GM12878 (cell line): ENCODE data around the gene JAGN1. TPM values are rescaled to one million over a fixed set of nuclear protein-coding genes. Genes with fewer than 3 reads are reported as not detected.

Source experiments
- ATAC-seq: fragments of 200-7000 bp; cut with Tn5 transposase; 3 replicates; pipeline ENCODE4 v1.9.1; 2020; ENCODE audit warnings: mild to moderate bottlenecking, moderate library complexity
- BruUV-seq: library from RNA; stranded (reverse); fragments of 400-500 nt; replicated peaks from 2 replicates; lab custom pipeline; 2021; lab: Mats Ljungman, UMichigan
- CTCF ChIA-PET: fragments of 300-600 bp; sonication (Branson Sonifier 250); formaldehyde crosslinking; extraction: SDS; loops from one replicate; lab custom pipeline; 2021; ENCODE audit warnings: inconsistent platforms; lab: Yijun Ruan, JAX
- POLR2A ChIA-PET: fragments of 350-600 bp; formaldehyde crosslinking; extraction: SDS; loops from one replicate; lab custom pipeline; 2021; ENCODE audit warnings: inconsistent platforms; lab: Charles Lee
- RAD21 ChIA-PET: fragments of 300-600 bp; sonication (Branson Sonifier 250); formaldehyde crosslinking; loops from one replicate; lab custom pipeline; 2023; ENCODE audit warnings: antibody characterized with exemption; ENCODE audit not compliant: unreplicated experiment; lab: Charles Lee
- SMC1A ChIA-PET: fragments of 300-600 bp; sonication (Branson Sonifier 250); formaldehyde crosslinking; loops from one replicate; lab custom pipeline; 2023; ENCODE audit not compliant: unreplicated experiment, uncharacterized antibody; lab: Charles Lee
- DNase-seq: peaks from one replicate; pipeline ENCODE4 v3.0.0-alpha.2; 2011; ENCODE audit warnings: low read depth, low spot score
- FAIRE-seq: peaks from 3 replicates; lab custom pipeline; 2011; peaks lifted over from hg19 to GRCh38; lab: Jason Lieb, UNC
- H2AFZ ChIP-seq: 2 replicates; pipeline ENCODE4 v1.6.0; 2011; ENCODE audit warnings: low read depth, low read length, control low read depth; ENCODE audit not compliant: control insufficient read depth
- H3K27ac ChIP-seq: 2 replicates; pipeline ENCODE4 v1.5.1; 2011; ENCODE audit warnings: control low read depth; ENCODE audit not compliant: control insufficient read depth, insufficient read depth
- H3K27me3 ChIP-seq, 2 experiments: replicated peaks in 1 of 2; 2 replicates each; pipeline versions ENCODE4 v1.6.0 to v1.6.1; 2011; ENCODE audit warnings: low read length in 1 of 2; ENCODE audit not compliant: control insufficient read depth in 2 of 2, insufficient read depth in 2 of 2
- H3K36me3 ChIP-seq, 2 experiments: 2 replicates each; pipeline ENCODE4 v1.5.1; 2011; ENCODE audit warnings: low read length in 1 of 2; ENCODE audit not compliant: control insufficient read depth in 2 of 2, insufficient read depth in 2 of 2
- H3K4me1 ChIP-seq: 2 replicates; pipeline ENCODE4 v1.6.1; 2011; ENCODE audit warnings: mild to moderate bottlenecking, low read length, moderate library complexity, mixed read lengths; ENCODE audit not compliant: control insufficient read depth, insufficient read depth
- H3K4me2 ChIP-seq: 2 replicates; pipeline ENCODE4 v1.6.0; 2011; ENCODE audit warnings: control low read depth; ENCODE audit not compliant: control insufficient read depth, insufficient read depth
- H3K4me3 ChIP-seq: fragments of 200-600 bp; sonication (generic); 2 replicates; pipeline ENCODE4 v1.5.1; 2016
- H3K79me2 ChIP-seq: 2 replicates; pipeline ENCODE4 v1.6.0; 2011; ENCODE audit warnings: low read length; ENCODE audit not compliant: control insufficient read depth, insufficient read depth
- H3K9ac ChIP-seq: 2 replicates; pipeline ENCODE4 v1.8.0; 2011; ENCODE audit warnings: low read length, control low read depth, mixed read lengths; ENCODE audit not compliant: control insufficient read depth, insufficient read depth
- H3K9me3 ChIP-seq: replicated peaks from 3 replicates; pipeline ENCODE4 v1.5.1; 2011; ENCODE audit warnings: mild to moderate bottlenecking, low read length; ENCODE audit not compliant: control insufficient read depth, insufficient read depth
- H4K20me1 ChIP-seq: 2 replicates; pipeline ENCODE4 v1.6.0; 2011; ENCODE audit not compliant: control insufficient read depth, insufficient read depth
- ATF2 ChIP-seq: IDR thresholded peaks from 2 replicates; pipeline ENCODE4 v1.6.1; 2012; ENCODE audit warnings: low read length, inconsistent platforms
- BRCA1 ChIP-seq: IDR thresholded peaks from 2 replicates; pipeline ENCODE4 v1.6.1; 2011; ENCODE audit warnings: low read depth, low read length, improper control_type of control experiment
- CEBPZ ChIP-seq: fragments of 150-350 bp; IDR thresholded peaks from 2 replicates; pipeline ENCODE4 v1.6.1; 2016; ENCODE audit warnings: low read depth, low read length
- CHD4 ChIP-seq: fragments of 200-600 bp; sonication (generic); IDR thresholded peaks from 2 replicates; pipeline ENCODE4 v1.6.1; 2016; ENCODE audit warnings: mild to moderate bottlenecking
- EGR1 ChIP-seq, 2 experiments: IDR thresholded peaks; 1 replicate in 1 of 2; 2 replicates in 1 of 2; pipeline ENCODE4 v1.6.1; 2011 to 2012; ENCODE audit warnings: low read depth in 2 of 2, low read length in 2 of 2, borderline replicate concordance in 1 of 2, mild to moderate bottlenecking in 1 of 2, moderate library complexity in 1 of 2
- MYC ChIP-seq: IDR thresholded peaks from 2 replicates; pipeline ENCODE4 v1.6.1; 2011; ENCODE audit warnings: mild to moderate bottlenecking, low read length, moderate library complexity, inconsistent platforms; ENCODE audit not compliant: insufficient read depth, insufficient replicate concordance, insufficient read length, severe bottlenecking
- NFYA ChIP-seq: IDR thresholded peaks from 2 replicates; pipeline ENCODE4 v1.6.1; 2011; ENCODE audit warnings: low read depth, mild to moderate bottlenecking, low read length, improper control_type of control experiment, borderline replicate concordance
- NRF1 ChIP-seq: conservative IDR thresholded peaks from 2 replicates; pipeline ENCODE4 v1.6.1; 2011; ENCODE audit warnings: mild to moderate bottlenecking, low read depth, low read length, improper control_type of control experiment
- SMAD5 ChIP-seq: IDR thresholded peaks from 2 replicates; pipeline ENCODE4 v1.6.1; 2016; ENCODE audit warnings: antibody characterized with exemption, low read depth
- STAT3 ChIP-seq: IDR thresholded peaks from 2 replicates; pipeline ENCODE4 v1.6.1; 2011; ENCODE audit warnings: low read depth, low read length, improper control_type of control experiment
- ZNF384 ChIP-seq: IDR thresholded peaks from 2 replicates; pipeline ENCODE4 v1.6.1; 2012; ENCODE audit warnings: low read depth, mild to moderate bottlenecking, low read length, improper control_type of control experiment, borderline replicate concordance
- WGBS: methylation state at CpG from one replicate; pipeline ENCODE4 v1.1.6; 2016; ENCODE audit warnings: low lambda C conversion rate; ENCODE audit not compliant: insufficient replicate concordance, insufficient coverage; ENCODE audit errors: missing lambda C conversion rate; 5-methylcytosine and 5-hydroxymethylcytosine counted together
- in situ Hi-C: fragments of 300-500 bp; cut with MboI; formaldehyde crosslinking; loops from 9 replicates; pipeline ENCODE4 v1.14.3; 2018; ENCODE audit warnings: mixed read lengths
- intact Hi-C: fragments of 100-400 bp; cut with micrococcal nuclease; formaldehyde crosslinking; loops from one replicate; pipeline ENCODE4 v1.14.2; 2022; ENCODE audit not compliant: unreplicated experiment
- polyA plus RNA-seq, 11 experiments: library from polyadenylated mRNA; depleted of rRNA in 4 of 11; unstranded in 6 of 11; stranded (reverse) in 5 of 11; fragments of >200 nt; fragmentation: Nextera tagmentation in 4 of 11; fragmentation: Illumina TruSeq in 1 of 11; extraction: Ambion mirVana in 4 of 11; extraction: Trizol in 1 of 11; gene quantifications; 1 replicate in 1 of 11; 2 replicates in 10 of 11; pipeline versions ENCODE4 v1.2.1 to v1.2.3, GENCODE V29; 2011 to 2016; ENCODE audit warnings: inconsistent platforms in 2 of 11, missing spikeins in 2 of 11, low read depth in 1 of 11
- total RNA-seq, 4 experiments: library from RNA; depleted of rRNA in 3 of 4; stranded (reverse); fragments of >200 nt in 3 of 4; fragmentation: Illumina TruSeq in 1 of 4; extraction: Trizol in 1 of 4; gene quantifications; 2 replicates each; pipeline versions ENCODE4 v1.2.1 to v1.2.3, GENCODE V29; 2013 to 2021

Gene JAGN1
- total and polyA plus RNA-seq, 10 of the 15 experiments (the other 5 are each of a cell fraction or from before 2014, with no cell fraction given): 23.3 to 56.0 (median 35.4) TPM

- no peaks in the 10 kb centered on the region for H4K20me1 ChIP-seq
- BruUV-seq: no TSS peak
- H3K4me3 ChIP-seq: no peak overlapping the region
- H3K4me2 ChIP-seq: no peak overlapping the region
- ATAC-seq (no peak), FAIRE-seq (no peak), DNase-seq (no peak)
- H3K36me3 ChIP-seq: no peaks in the 10 kb centered on the region
- H3K9ac ChIP-seq: no peak overlapping the region
- RAD21 ChIA-PET: no interaction called here
- H3K27me3 ChIP-seq: no peaks in the 10 kb centered on the region
- in situ Hi-C loops (no loop called here), intact Hi-C loops (no loop called here)
- WGBS: 43% methylated on average over 5 of the region's 5 CpGs
- TF ChIP-seq MYC (no peak), SMAD5 (no peak), ZNF384 (no peak), CEBPZ (no peak), CHD4 (no peak), STAT3 (no peak), ATF2 (no peak), NRF1 (no peak), EGR1 (IDR thresholded peaks at IDR 0.05; ENCODE audit: borderline replicate concordance in 1 of 2, low read depth in 2 of 2, low read length in 2 of 2) (no peak), NFYA (no peak), BRCA1 (no peak)
- no peak overlapping the region for H3K27ac ChIP-seq
- H3K4me1 ChIP-seq: peaks cover 16% of the 10 kb centered on the region
- H3K79me2 ChIP-seq: no peaks in the 10 kb centered on the region
- no peak overlapping the region for H2AFZ ChIP-seq
- CTCF ChIA-PET: no interaction called here
- POLR2A ChIA-PET: no interaction called here
- H3K9me3 ChIP-seq: no peaks in the 10 kb centered on the region
- SMC1A ChIA-PET: interaction anchor here (2.3 kb wide), 1 partner anchor 16 kb away, joined by 5 read pairs; the partner anchor contains the start of gene JAGN1
Measured at GRCh38 chr3:9906480-9906879, 16.1 kb downstream of the JAGN1 start.
